GM19025 (cell line): Measurements from ENCODE around the gene ELOVL2.
"Not testable (repeated sequence)": the region's sequence is repeated elsewhere in the genome, so short reads cannot be mapped to it uniquely, and the experiment has no call there.

Experiments
- ATAC-seq: cut with Tn5 transposase; IDR thresholded peaks from one replicate; pipeline ENCODE4 v1.9.1; 2021; ENCODE audit warnings: mild to moderate bottlenecking, low read depth, moderate library complexity; ENCODE audit not compliant: unreplicated experiment

Gene ELOVL2

GRCh38 chr6:11025130-11025529 is 19.0 kb downstream of the ELOVL2 start:
- ATAC-seq, result no peak

- no peak for ATAC-seq
Observed at GRCh38 chr6:11023032-11023431, 21.1 kb downstream of the ELOVL2 start.

- ATAC-seq, result no peak
Observed at GRCh38 chr6:11021714-11022113, 22.4 kb downstream of the ELOVL2 start.

- ATAC-seq, result no peak
Observed at GRCh38 chr6:11021003-11021402, 23.1 kb downstream of the ELOVL2 start.

GRCh38 chr6:11018225-11018624 is 25.9 kb downstream of the ELOVL2 start:
- no peak for ATAC-seq

- ATAC-seq, result no peak
Observed at GRCh38 chr6:11017090-11017489, 27.0 kb downstream of the ELOVL2 start.

GRCh38 chr6:11016452-11016851 is 27.7 kb downstream of the ELOVL2 start:
- ATAC-seq, result no peak

GRCh38 chr6:11015102-11015501 is 29.0 kb downstream of the ELOVL2 start:
- no peak for ATAC-seq

GRCh38 chr6:11013721-11014070 is 30.4 kb downstream of the ELOVL2 start:
- ATAC-seq, result no peak

- ATAC-seq, result no peak
Observed at GRCh38 chr6:11012976-11013720, 31.0 kb downstream of the ELOVL2 start.

GRCh38 chr6:11012295-11012754 is 31.8 kb downstream of the ELOVL2 start:
- ATAC-seq, result no peak

- ATAC-seq, result no peak
Observed at GRCh38 chr6:11011787-11012234, 32.3 kb downstream of the ELOVL2 start.

GRCh38 chr6:11009353-11009752 is 34.8 kb downstream of the ELOVL2 start:
- ATAC-seq, result peak; percentile 53

GRCh38 chr6:11008821-11009220 is 35.3 kb downstream of the ELOVL2 start:
- ATAC-seq, result no peak

GRCh38 chr6:11007715-11008608 is 36.1 kb downstream of the ELOVL2 start:
- ATAC-seq, result no peak

GRCh38 chr6:11006061-11006460 is 38.0 kb downstream of the ELOVL2 start:
- no peak for ATAC-seq

- ATAC-seq, result not testable (repeated sequence)
Observed at GRCh38 chr6:11003297-11003696, 40.8 kb downstream of the ELOVL2 start.

- no peak for ATAC-seq
Observed at GRCh38 chr6:11002176-11002575, 41.9 kb downstream of the ELOVL2 start.

GRCh38 chr6:10999994-11000393 is 44.1 kb downstream of the ELOVL2 start:
- ATAC-seq, result no peak

GRCh38 chr6:10995114-10995707 is 48.9 kb downstream of the ELOVL2 start:
- ATAC-seq, result no peak

GRCh38 chr6:10993896-10994295 is 50.2 kb downstream of the ELOVL2 start:
- no peak for ATAC-seq
